GM21423 (cell line): ENCODE measurements around the gene CATSPER3.
"Not testable (repeated sequence)": the region's sequence is repeated elsewhere in the genome, so short reads cannot be mapped to it uniquely, and the experiment has no call there.

Experiments used
- ATAC-seq: cut with Tn5 transposase; IDR thresholded peaks from one replicate; pipeline ENCODE4 v1.9.1; 2021; ENCODE audit warnings: mild to moderate bottlenecking, moderate library complexity; ENCODE audit not compliant: unreplicated experiment

CATSPER3 gene

DNA sequence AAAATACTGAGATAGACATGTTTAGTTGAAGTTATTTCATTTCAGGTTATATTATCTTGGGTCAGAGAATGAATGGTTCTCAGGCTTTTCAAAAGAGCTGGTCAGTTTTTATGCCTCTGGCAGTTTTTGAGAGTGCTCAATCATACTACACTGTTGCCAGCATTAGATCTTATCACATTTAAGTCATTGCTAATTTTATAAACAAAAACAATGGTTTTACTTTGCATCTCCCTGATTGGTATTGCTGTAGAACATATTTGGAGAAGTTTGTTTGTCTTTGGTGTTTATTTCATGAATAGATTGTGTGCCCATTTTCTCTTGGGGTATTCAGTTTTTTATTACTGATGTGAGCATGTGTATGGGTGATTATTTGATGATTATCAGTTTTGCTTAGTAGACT, 1.5 kb downstream of the CATSPER3 start:
- ATAC-seq, result no peak

DNA sequence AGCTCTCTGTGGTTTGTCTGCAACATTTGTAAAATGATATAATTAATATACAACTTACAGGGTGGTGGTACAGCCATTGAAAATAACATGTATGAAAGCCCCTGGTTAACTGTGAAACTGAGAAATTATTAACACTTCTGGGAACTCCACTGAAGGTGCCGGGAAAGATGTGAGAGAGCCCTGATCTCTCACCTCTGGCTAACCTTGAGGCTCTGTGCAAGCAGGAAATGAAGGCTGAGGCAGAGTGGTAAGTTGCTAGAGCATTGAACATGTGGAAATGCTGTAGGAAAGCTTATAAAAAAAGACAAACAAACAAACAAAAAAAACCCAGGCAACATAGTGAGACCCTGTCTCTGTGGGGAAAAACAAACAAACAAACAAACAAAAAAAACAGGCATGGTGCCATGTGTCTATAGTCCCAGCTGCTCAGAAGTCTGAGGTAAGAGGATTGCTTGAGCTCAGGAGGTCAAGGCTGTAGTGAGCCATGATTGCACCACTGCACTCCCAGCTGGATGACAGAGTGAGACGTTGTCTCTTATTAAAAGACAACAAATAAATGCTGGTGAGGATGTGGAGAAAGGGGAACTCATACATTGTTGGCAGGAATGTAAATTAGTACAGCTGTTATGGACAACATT, 7.5 kb downstream of the CATSPER3 start:
- ATAC-seq, result no peak

DNA sequence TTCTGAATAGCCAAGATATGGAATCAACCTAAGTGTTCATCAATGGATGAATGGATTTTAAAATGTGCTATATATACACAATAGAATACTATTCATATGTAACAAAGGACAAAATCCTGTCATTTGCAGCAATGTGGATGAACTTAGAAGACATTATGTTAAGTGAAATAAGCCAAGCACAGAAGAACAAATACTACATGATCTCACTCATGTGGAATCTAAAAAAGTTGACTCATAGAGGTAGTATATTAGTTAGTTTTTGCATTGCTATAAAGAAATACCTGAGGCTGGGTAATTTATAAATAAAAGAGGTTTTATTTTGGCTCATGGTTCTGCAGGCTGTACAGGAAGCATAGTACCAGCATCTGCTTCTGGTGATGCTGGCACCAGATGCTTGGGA, 8.1 kb downstream of the CATSPER3 start:
- ATAC-seq, result no peak

DNA sequence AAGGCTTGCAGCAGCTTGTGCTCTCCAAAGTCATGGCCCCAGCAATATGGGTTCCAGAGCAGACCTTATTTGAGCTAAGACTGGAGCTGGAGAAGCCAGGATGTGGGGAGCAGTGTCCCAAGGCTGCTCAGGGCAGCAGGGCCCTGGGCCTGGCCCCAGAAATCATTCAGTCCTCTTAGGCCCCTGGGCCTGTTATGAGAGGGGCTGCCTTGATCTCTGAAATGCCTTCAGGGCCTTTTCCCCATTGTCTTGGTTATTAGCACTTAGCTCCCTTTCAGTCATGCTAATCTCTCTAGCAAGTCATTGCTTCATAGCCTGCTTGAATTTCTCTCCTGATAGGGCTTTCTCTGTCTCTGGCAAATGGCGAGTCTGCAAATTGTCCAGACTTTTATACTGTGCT, 9.1 kb downstream of the CATSPER3 start:
- no peak for ATAC-seq

DNA sequence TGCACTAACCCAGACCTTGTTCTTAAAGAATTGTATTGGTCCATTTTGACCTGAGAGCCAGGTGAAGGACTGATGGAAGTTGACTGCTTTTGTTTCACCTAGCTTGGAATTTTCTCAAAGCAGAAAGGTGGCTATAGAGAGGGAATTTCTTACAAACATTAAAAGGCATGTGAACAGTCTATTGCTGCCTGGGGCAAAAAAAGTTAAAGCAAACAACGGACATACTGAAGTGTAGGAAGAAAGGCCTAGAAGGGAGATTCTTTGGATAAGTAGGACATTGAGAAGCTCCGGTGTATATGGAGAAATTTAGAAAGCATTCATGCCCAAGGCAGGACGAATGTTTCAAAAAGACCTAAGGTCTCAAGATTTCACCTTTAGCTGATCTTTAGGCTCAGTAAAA, 11.7 kb downstream of the CATSPER3 start:
- no peak for ATAC-seq

DNA sequence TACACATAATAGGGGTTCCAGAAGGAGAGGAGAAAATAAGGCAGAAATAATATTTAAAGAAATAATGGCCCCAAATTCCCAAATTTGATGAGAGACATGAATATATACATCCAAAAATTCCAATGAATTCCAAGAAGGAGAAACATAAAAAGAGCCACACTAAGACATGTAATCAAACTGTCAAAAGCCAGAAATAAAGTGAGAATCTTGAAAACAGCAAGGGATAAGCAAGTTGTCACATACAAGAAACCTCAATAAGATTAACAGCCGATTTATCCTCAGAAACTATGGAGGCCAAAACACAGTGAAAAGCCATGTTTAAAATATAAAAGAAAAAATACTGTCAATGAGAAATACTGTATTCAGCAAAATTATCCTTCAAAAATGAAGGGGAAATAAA, 14.5 kb downstream of the CATSPER3 start:
- no peak for ATAC-seq

DNA sequence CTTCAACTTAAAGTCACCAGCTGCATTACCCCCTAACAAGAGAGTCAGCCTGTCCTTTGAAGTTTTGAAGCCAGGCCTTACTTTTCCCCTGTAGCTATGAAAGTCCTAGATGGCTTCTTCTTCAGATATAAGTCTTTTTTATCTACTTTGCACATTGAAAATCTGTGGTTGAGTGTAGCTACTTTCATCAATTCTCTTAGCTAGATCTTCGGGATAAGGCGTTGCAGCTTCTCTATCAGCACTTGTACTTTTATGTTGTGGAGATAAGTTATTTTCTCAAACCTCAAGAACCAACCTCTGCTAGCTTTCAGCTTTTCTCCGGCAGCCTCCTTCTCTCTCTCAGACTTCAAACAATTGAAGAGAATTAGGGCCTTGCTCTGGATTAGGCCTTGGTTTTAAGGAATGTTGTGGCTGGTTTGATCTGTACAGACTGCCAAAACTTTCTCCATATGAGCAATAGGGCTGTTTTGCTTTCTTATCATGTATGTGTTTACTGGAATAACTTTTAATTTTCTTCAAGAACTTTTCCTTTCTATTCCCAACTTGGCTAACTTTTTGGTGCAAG, 21.6 kb downstream of the CATSPER3 start:
- ATAC-seq, result no peak

DNA sequence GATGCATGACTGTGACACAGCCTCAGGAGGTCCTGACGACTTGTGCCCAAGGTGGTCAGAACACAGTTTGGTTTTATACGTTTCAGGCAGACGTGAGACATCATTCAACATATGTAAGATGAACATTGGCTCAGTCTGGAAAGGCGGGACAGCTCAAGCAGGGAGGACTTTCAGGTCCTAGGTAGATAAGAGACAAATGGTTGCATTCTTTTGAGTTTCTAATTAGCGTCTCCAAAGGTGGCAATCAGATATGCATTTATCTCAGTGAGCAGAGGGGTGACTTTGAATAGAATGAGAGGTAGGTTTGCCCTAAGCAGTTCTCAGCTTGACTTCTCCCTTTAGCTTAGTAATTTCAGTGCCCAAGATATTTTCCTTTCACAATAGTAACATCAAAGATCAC, 22.5 kb downstream of the CATSPER3 start:
- ATAC-seq, result not testable (repeated sequence)

DNA sequence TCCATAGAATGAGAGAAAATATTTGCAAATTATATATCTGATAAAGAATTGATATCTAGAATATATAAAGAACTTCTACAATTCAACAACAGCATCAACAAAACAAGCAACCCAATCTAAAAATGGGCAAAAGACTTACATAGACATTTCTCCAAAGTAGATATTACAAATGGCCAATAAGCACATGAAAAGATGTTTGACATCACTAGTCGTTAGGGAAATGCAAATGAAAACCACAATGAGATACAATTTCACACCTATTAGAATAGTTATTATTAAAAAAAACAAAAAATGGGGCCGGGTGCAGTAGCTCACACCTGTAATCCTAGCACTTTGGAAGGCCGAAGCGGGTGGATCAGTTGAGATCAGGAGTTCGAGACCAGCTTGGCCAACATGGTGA, 24.4 kb downstream of the CATSPER3 start:
- no peak for ATAC-seq

DNA sequence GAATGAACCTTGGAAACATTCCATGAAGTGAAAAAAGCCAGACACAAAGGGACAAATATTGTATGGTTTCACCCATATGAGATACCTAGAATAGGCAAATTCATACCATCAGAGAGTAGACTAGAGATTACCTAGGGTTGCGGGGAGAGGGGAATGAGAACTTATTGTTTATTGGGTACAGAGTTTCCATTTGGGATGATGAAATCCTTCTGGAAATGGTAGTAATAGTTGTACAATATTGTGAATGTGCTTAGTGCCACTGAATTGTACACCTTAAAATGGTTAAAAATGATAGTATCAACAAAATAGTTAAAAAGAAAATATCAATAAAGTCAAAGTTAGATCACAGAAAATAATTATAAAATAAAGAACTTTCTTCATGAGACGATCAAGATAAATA, 25.5 kb downstream of the CATSPER3 start:
- no peak for ATAC-seq

DNA sequence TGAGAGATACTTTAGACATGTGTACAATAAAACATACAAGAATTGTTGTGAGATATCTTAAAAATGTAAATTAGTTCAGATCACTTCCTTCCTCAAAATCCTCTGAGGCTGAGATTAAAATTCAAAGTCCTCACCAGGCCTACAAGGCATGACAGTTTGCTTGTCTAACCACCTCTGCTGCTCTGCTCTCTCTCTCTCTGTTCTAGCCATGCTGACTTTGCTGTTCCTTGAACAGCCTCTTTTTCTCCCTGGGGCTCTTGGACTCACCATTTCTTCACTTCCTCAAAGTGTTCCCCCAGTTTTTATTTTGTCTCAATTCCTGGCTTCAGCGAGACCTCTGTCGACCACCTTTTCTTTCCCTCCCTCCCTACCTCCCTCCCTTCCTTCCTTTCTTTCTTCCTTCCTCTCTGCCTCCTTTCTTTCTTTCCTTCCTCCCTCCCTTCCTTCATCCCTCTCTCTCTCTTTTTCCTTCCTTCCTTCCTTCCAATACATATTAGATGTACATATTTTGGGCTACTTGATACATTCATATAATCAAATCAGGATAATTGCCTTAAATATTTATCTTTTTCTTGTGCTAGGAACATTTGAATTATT, 27.0 kb downstream of the CATSPER3 start:
- no peak for ATAC-seq

DNA sequence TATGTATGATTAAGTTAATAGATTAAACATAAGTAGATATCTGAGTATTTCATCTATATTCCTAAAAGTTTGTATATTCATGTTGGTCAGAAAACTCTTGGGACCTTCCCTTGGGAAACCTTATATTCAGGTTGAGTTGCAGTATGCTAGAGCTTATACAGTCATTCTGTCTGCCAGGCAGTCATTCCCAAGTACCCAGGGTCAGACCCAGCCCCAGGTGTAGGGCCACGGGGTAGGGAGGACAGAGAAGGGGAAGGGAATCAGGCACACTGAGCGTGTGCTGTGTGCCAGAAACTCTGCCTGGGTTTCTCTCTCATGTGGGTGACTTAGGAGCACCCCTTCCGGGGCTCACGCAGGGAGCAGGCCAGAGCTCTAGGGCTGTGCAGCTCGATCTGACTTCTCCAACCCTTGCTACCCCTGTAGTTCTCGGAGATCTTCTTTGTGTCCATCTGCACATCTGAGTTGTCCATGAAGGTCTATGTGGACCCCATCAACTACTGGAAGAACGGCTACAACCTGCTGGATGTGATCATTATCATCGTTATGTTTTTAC, 28.2 kb downstream of the CATSPER3 start:
- ATAC-seq, result no peak

DNA sequence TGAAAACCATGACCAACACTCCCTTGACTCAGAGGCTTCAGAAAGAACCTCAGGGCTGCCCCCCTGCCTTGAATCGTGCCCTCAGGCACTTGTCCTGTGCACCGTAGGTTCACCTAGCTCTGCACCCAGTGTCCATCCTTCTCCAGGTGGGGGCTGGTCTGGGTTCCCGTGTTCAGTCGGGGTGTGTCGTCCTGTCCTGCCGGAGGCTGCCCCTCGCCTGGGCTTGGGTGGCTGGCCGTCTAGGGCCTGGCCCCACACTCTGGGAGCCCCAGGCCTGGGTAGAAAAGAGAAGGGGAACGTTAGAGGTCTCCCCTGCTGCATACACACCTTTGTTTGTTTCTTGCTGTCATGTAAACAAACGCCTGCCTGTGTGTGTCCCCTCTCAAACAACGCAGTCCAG, 29.3 kb downstream of the CATSPER3 start:
- no peak for ATAC-seq

DNA sequence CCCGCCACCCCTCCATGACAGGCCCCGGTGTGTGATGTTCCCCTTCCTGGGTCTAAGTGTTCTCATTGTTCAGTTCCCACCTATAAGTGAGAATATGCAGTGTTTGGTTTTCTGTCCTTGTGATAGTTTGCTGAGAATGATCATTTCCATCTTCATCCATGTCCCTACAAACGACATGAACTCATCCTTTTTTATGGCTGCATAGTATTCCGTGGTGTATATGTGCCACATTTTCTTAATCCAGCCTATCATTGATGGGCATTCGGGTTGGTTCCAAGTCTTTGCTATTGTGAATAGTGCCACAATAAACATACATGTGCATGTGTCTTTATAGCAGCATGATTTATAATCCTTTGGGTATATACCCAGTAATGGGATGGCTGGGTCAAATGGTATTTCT, 30.4 kb downstream of the CATSPER3 start:
- ATAC-seq, result not testable (repeated sequence)

DNA sequence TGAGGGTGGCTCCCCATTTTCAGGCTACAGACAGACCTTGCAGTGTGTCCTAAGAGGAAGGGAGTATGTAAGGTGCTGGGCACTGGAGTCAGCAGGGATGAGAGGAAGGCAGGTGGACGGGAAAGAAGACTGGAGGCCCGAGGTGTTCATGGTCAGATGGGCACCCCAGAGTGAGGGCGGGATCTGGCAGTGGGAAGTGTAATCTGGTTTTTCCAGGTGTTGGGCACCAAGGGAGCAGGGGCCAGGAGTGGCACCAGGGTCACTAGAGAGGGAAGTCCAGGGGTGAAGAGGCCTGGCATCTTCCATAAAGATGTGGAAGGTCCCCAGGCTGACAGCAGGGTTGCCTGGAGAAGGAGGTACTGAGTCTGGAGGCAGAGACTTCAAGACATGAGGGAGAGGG, 36.7 kb downstream of the CATSPER3 start:
- ATAC-seq, result no peak

DNA sequence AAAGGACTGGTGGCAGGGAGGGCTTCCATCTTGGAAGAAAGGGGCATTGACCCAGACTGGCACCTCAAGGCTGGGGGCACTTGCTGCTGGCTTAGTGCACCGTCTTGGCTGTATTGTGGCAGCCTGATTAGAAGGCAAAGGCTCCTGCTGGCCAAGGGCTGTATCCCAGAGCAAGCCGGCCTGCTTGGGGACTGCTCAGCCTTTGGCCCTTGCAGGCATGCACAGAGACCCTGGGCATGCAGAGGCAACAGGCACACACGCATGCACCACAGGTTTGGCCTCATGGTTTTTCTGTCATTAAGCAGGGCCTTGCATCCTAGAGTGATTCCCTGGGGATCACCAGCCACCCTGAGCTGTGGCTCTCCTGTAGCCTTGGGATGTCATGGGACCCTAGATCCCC, 37.4 kb downstream of the CATSPER3 start:
- no peak for ATAC-seq

DNA sequence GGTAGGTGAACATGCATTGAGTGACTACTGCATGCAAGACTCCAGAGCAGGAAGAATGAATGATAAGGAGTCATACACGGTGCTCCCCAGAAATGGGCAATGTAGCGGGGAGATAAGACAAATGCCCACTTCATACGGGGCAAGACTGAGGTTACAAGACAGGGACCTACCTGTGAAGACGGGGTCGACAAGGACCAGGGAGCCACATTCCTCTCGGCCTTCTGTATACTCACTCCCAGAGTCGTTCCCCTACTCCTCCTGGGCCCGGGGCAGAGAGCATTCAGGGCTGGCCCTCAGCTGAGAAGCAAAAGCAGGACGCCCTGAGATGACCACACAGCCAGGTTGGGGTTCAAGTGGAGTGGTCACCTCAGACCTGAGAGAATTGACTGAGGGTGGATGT, 39.6 kb downstream of the CATSPER3 start:
- no peak for ATAC-seq

DNA sequence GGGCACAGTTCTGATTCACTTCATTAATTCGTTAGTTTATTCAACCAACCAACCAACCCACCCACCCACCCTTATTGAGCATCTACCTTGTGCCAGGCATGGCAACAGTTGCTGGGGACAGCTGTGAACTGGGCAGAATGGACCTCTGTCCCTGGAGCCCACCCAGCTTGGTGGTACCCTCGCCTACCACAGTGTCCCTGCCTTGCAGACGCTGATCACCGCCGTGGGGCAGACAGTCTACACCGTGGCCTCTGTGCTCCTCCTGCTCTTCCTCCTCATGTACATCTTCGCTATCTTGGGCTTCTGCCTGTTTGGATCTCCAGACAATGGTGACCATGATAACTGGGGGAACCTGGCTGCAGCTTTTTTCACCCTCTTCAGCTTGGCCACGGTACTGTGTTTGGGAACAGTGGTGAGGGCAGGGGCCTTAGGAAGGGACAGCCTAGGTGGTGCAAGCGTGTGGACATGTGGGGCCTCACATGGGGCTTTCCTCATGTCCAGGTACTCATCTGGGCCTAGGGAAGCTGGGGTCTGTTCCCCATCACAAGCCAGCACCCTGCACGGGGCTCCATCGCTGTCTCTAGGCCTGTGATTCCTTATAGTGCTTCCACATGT, 40.1 kb downstream of the CATSPER3 start:
- ATAC-seq, result no peak

DNA sequence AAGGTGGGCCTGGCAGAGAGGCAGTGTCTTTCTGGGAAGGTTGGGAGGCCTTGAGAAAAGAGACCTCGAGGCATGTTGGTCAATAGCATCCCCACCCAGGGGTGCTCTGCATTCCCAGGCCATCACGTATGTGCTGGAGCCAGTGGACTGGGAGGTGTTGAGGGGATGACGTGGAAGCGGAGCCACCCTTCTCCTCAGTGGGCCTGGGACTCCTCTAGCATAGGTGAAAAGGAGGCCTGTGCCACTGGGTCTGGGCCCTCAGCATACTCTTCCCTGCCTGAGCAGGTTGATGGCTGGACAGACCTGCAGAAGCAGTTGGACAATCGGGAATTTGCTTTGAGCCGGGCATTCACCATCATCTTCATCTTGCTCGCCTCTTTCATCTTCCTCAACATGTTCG, 40.8 kb downstream of the CATSPER3 start:
- ATAC-seq, result no peak

DNA sequence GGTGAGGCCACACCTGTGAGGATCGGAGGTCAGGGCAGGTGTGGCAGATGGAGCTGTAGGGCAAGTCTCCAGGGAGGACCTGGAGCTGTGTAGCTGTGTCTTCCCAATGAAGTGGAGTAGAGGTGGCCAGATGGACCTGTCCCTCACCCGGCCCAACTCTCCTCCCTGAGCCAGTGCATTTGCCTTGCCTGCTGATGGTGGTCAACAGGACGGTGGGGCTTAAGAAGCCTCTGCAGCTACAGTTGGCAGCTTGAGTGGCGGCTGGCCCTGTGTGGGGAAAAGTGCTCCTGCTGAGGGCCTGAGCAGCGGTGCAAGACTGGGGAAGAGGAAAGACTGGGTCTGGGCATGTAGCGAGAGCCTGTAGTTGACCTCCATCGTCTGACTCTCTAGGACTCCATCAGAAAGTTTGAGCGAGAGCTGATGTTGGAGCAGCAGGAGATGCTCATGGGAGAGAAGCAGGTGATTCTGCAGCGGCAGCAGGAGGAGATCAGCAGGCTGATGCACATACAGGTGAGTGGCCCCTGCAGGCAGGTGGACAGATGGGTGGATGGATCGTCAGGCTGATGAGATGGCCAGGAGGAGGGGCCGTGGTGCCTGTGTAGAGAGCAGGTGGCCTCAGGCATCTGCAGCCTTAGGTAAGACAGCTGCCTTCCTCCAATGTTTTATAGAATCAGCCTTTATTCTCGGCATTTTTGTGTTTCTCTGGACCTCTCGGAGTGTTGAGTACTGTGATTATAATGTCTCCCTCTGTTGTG, 41.5 kb downstream of the CATSPER3 start:
- no peak for ATAC-seq

DNA sequence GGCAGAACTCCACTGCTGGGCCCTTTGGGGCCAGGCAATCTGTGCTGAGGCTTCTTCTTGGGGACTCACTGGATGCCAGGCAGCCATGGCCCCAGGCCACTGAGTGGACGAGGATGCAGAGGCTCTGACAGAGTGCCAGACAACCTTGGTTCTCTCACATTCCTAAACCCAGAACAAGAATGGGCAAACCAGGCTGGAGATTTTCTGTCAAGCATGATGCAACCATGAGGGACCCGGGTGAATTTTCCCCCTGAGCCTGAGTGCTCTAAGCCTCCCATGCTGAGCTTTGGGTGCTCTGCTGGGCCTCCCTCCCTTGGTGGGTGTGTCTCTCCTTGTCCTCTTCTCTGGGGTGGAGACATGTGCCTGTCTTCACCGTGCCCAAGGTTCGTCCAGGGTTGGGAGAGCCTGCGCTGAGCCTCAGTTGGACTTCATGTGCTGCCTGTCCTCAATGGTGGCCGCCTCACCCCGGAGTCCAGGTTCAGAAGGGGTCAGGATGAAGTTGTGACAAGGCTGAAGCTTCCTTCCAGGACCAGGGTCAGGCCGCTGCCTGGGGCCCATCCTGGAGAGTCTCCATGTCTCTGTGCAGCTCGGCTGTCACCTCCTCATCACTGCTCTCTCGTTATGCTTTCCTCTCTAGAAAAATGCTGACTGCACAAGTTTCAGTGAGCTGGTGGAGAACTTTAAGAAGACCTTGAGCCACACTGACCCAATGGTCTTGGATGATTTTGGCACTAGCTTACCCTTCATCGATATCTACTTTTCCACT, 42.2 kb downstream of the CATSPER3 start:
- ATAC-seq, result no peak
